Neural progenitor cell (in vitro differentiated cells): ENCODE results near the gene CHMP1B. TPM values are rescaled to one million over a fixed set of nuclear protein-coding genes. Genes with fewer than 3 reads are reported as not detected.

Source experiments
- DNase-seq: peaks from one replicate; pipeline ENCODE4 v3.0.0-alpha.2; 2016; ENCODE audit warnings: low spot score
- H2AFZ ChIP-seq: fragments of 200-600 bp; sonication (generic); replicated peaks from 2 replicates; pipeline ENCODE4 v1.6.1; 2016; ENCODE audit warnings: antibody characterized with exemption
- H3F3A ChIP-seq: fragments of 200-600 bp; sonication (generic); 2 replicates; pipeline ENCODE4 v1.6.1; 2016; ENCODE audit warnings: antibody characterized with exemption, low read depth
- H3K27ac ChIP-seq: fragments of 200-600 bp; sonication (generic); 2 replicates; pipeline ENCODE4 v1.5.1; 2016; ENCODE audit warnings: mild to moderate bottlenecking
- H3K27me3 ChIP-seq: fragments of 200-600 bp; sonication (generic); 2 replicates; pipeline ENCODE4 v1.6.1; 2016; ENCODE audit warnings: mild to moderate bottlenecking, moderate library complexity
- H3K36me3 ChIP-seq: fragments of 200-600 bp; sonication (generic); 2 replicates; pipeline ENCODE4 v1.5.1; 2016
- H3K4me1 ChIP-seq: fragments of 200-600 bp; sonication (generic); 2 replicates; pipeline ENCODE4 v1.6.1; 2016; ENCODE audit warnings: mixed run types
- H3K4me2 ChIP-seq: fragments of 200-600 bp; sonication (generic); 2 replicates; pipeline ENCODE4 v1.6.1; 2016
- H3K4me3 ChIP-seq: fragments of 200-600 bp; sonication (generic); 2 replicates; pipeline ENCODE4 v1.5.1; 2016
- H3K79me2 ChIP-seq: fragments of 200-600 bp; sonication (generic); 2 replicates; pipeline ENCODE4 v1.6.1; 2016; ENCODE audit warnings: low read depth
- H3K9ac ChIP-seq: fragments of 200-600 bp; sonication (generic); 2 replicates; pipeline ENCODE4 v1.6.1; 2016
- H3K9me3 ChIP-seq: fragments of 200-600 bp; sonication (generic); 2 replicates; pipeline ENCODE4 v1.5.1; 2016; ENCODE audit warnings: low read depth
- H4K20me1 ChIP-seq: fragments of 200-600 bp; sonication (generic); 2 replicates; pipeline ENCODE4 v1.6.1; 2016; ENCODE audit warnings: low read depth
- H3K27ac Mint-ChIP-seq: 3 replicates; pipeline ENCODE4 v1.8.0; 2021; ENCODE audit warnings: mixed read lengths
- H3K27me3 Mint-ChIP-seq: 2 replicates; pipeline ENCODE4 v1.8.0; 2022; ENCODE audit warnings: low read depth, mild to moderate bottlenecking, inconsistent platforms, moderate library complexity, mixed read lengths; ENCODE audit not compliant: insufficient read depth
- H3K36me3 Mint-ChIP-seq: 3 replicates; pipeline ENCODE4 v1.8.0; 2021; ENCODE audit warnings: mixed read lengths
- H3K4me1 Mint-ChIP-seq: 3 replicates; pipeline ENCODE4 v1.8.0; 2021; ENCODE audit warnings: mixed read lengths
- H3K4me3 Mint-ChIP-seq: 3 replicates; pipeline ENCODE4 v1.8.0; 2021; ENCODE audit warnings: mild to moderate bottlenecking, moderate library complexity, mixed read lengths
- H3K9me3 Mint-ChIP-seq: 3 replicates; pipeline ENCODE4 v1.8.0; 2020; ENCODE audit warnings: mixed read lengths
- CTCF ChIP-seq: fragments of 200-600 bp; sonication (generic); IDR thresholded peaks from 2 replicates; pipeline ENCODE4 v1.5.1; 2017; ENCODE audit warnings: antibody characterized with exemption, mild to moderate bottlenecking
- EZH2 ChIP-seq: fragments of 200-600 bp; sonication (generic); IDR thresholded peaks from 2 replicates; pipeline ENCODE4 v1.6.1; 2017; ENCODE audit warnings: antibody characterized with exemption, mild to moderate bottlenecking, moderate library complexity
- EZH2phosphoT487 ChIP-seq: fragments of 200-600 bp; sonication (generic); IDR thresholded peaks from 2 replicates; pipeline ENCODE4 v1.6.1; 2017; ENCODE audit warnings: antibody characterized with exemption
- total RNA-seq: library from RNA; depleted of rRNA; stranded (reverse); fragments of >200 nt; gene quantifications from 2 replicates; pipeline ENCODE4 v1.2.3, GENCODE V29; 2015; ENCODE audit warnings: low replicate concordance

The CHMP1B gene
- total RNA-seq, 1 donor from 2014 or later: 62.9 TPM

DNA sequence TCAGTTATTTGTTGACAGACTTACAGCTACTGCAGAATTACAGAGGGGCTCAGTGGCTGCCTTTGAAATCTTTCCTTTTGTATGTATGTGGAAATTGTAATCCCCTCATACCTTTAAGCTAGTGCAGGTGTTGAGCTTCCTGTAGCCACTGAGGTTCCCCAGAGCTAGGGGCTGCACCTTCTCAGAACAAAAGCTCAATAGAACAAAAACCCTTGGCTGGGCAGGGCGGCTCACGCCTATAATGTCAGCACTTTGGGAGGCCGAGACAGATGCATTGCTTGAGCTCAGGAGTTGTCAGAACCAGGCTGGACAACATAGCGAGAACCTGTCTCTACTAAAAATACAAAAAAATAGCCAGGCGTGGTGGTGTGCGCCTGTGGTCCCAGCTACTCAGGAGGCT is 41.3 kb upstream of the CHMP1B start:
- peak; percentile 52 for DNase-seq
- Histone ChIP-seq H3K4me1 (peaks cover 24% of the 10 kb centered on the region), H3K79me2 (no peaks in the 10 kb centered on the region), H3K4me2 (peak overlapping the region; percentile 39), H3K4me3 (no peak overlapping the region), H3K27me3 (no peaks in the 10 kb centered on the region), H3K9ac (no peak overlapping the region), H3F3A (peaks cover 20% of the 10 kb centered on the region), H3K36me3 (no peaks in the 10 kb centered on the region), H3K9me3 (no peaks in the 10 kb centered on the region), H4K20me1 (no peaks in the 10 kb centered on the region), H2AFZ (no peak overlapping the region), H3K27ac (peak overlapping the region; percentile 50)
- H3K4me1 Mint-ChIP-seq: peaks cover 42% of the 10 kb centered on the region
- no peaks in the 10 kb centered on the region for H3K36me3 Mint-ChIP-seq
- H3K27me3 Mint-ChIP-seq: peaks cover 5% of the 10 kb centered on the region
- H3K4me3 Mint-ChIP-seq: no peak overlapping the region
- TF ChIP-seq EZH2phosphoT487 (no peak), CTCF (no peak), EZH2 (no peak)
- no peak overlapping the region for H3K27ac Mint-ChIP-seq
- H3K9me3 Mint-ChIP-seq: no peaks in the 10 kb centered on the region

- H3K79me2 ChIP-seq: no peaks in the 10 kb centered on the region
- Mint-ChIP-seq H3K27me3 (peaks cover 5% of the 10 kb centered on the region), H3K4me1 (peaks cover 42% of the 10 kb centered on the region), H3K27ac (no peak overlapping the region), H3K36me3 (no peaks in the 10 kb centered on the region), H3K4me3 (no peak overlapping the region), H3K9me3 (no peaks in the 10 kb centered on the region)
- no peak overlapping the region for H2AFZ ChIP-seq
- no peak overlapping the region for H3K9ac ChIP-seq
- H3K9me3 ChIP-seq: no peaks in the 10 kb centered on the region
- no peak overlapping the region for H3K4me3 ChIP-seq
- H4K20me1 ChIP-seq: no peaks in the 10 kb centered on the region
- TF ChIP-seq EZH2 (no peak), CTCF (no peak), EZH2phosphoT487 (no peak)
- peaks cover 20% of the 10 kb centered on the region for H3F3A ChIP-seq
- peak overlapping the region; percentile 50 for H3K27ac ChIP-seq
- no peaks in the 10 kb centered on the region for H3K27me3 ChIP-seq
- peaks cover 24% of the 10 kb centered on the region for H3K4me1 ChIP-seq
- H3K36me3 ChIP-seq: no peaks in the 10 kb centered on the region
- no peak for DNase-seq
- H3K4me2 ChIP-seq: peak overlapping the region; percentile 39
These were observed 40.8 kb upstream of the CHMP1B start for GRCh38 chr18:11810379-11810778.

GRCh38 chr18:11811009-11811408 is 40.2 kb upstream of the CHMP1B start:
- no peak overlapping the region for H3K27ac ChIP-seq
- no peaks in the 10 kb centered on the region for H4K20me1 ChIP-seq
- Mint-ChIP-seq H3K4me3 (no peak overlapping the region), H3K36me3 (no peaks in the 10 kb centered on the region), H3K4me1 (peaks cover 42% of the 10 kb centered on the region), H3K9me3 (no peaks in the 10 kb centered on the region), H3K27me3 (peaks cover 5% of the 10 kb centered on the region), H3K27ac (peak overlapping the region; percentile 11)
- H3F3A ChIP-seq: peaks cover 20% of the 10 kb centered on the region
- no peaks in the 10 kb centered on the region for H3K79me2 ChIP-seq
- no peak overlapping the region for H3K9ac ChIP-seq
- H3K4me2 ChIP-seq: no peak overlapping the region
- no peaks in the 10 kb centered on the region for H3K36me3 ChIP-seq
- H3K27me3 ChIP-seq: no peaks in the 10 kb centered on the region
- peaks cover 24% of the 10 kb centered on the region for H3K4me1 ChIP-seq
- H2AFZ ChIP-seq: no peak overlapping the region
- H3K9me3 ChIP-seq: no peaks in the 10 kb centered on the region
- TF ChIP-seq EZH2phosphoT487 (no peak), CTCF (no peak), EZH2 (no peak)
- no peak overlapping the region for H3K4me3 ChIP-seq
- no peak for DNase-seq
